Stimulated activated CD8-positive, alpha-beta memory T cell treated with anti-CD3 and anti-CD28 coated beads, Interleukin-4, amount 100 ng/mL, for 4 hours (primary cell): ENCODE results near the gene CFAP43.

Experiments
- DNase-seq, 2 donors: peaks; one replicate each; pipeline ENCODE4 v3.0.0-alpha.2; 2020; ENCODE audit warnings: low read depth in 2 of 2, low spot score in 1 of 2

CFAP43 gene, protein sequence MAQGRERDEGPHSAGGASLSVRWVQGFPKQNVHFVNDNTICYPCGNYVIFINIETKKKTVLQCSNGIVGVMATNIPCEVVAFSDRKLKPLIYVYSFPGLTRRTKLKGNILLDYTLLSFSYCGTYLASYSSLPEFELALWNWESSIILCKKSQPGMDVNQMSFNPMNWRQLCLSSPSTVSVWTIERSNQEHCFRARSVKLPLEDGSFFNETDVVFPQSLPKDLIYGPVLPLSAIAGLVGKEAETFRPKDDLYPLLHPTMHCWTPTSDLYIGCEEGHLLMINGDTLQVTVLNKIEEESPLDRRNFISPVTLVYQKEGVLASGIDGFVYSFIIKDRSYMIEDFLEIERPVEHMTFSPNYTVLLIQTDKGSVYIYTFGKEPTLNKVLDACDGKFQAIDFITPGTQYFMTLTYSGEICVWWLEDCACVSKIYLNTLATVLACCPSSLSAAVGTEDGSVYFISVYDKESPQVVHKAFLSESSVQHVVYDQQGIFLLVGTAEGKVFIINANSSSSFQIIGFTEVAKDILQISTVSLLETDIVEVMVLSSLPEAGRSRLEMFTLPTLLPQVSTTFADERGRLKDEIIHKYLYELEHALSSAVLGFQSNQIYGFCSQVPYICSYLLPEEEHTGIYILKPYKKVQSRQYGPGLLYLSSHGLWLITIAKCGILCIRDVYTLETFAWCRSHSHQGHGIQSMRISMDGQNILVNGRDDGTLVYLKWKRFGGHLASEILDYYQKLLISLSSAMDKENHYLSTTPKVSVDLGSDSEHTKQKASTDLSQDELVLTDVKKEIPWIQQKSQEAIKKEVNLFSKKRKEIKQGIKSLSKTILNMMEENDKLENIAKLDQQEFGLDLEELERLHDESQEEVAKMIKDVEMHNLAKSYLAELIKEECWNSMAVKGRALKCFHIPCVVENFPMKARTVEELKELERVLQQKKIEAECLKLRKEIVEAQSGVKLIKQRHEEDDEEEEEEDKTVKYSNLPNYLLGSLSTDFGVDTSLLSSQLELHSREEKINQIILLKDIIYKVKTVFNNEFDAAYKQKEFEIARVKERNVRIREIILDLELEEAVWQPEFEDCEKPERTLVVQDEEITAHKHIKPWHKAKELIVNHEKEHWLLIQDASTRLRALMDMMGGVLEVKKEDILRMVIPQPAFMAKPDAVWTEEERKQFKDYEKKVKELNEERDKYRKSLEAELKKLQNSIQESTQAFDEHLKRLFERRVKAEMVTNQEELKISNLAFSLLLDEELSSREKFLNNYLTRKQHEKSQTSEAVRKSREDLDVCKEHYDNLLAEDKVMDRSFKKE (N-terminal part only)

DNA sequence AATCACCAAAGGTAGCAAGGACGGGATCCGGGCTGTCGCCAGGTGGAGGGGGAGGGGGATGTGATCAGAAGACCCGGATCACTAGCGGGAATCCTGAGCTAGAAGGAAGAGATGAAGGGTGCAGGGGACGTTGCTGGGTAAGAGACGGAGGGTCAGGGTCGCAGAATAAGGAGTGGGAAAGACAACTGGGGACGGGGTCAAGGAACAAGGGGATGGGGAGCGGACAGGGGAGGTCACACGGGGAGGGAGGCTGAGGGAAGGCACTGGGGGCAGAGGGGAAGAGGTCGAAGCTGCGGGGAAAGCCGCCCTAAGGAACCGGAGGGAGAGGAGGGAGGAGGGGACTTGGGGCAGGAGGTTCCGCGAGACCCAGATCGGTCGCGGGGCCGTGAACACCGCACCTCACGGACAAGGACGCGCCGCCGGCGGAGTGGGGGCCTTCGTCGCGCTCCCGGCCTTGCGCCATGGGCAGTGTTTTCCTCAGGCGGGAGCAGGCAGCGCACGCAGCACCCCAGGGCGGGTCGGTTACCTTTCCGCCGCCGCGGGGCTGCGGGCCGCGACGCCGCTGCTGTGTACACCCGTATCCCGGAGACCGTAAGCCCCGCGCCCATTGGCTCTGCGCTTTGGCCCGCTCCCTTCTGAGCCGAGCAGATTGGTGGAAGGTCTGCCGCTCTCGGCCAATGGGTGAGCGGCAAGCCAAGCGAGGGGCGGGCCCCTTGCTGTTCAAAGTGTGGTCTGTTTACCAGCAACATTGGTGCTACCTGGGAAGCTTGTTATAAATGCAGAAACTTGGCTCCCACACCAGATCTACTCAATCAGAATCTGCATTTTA, at the start of gene CFAP43:
CFAP43 (minus strand) TSS at position 581 of the 829 bp plus-strand sequence; CDS start at position 463, 118 bp downstream.
- DNase-seq, result peak; percentile 98

DNA sequence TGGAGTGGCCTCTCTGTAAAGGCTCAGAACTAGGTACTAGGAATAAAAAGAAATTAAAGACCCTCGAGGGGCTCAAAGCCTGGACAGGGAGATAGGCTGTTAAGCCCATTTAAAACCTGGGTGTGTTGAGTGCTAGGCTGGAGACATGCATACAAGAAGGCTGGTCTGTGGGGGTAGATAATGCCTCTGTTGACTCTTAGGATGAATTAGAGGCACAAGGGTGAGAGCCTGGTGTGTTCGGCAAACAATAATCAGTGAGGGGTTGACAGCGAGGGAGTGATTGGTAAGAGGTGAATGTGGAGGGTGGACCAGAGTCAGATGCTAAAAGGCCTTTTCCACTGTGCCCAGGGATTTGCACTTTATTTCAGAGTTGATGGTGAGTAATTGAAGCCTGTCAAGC, 49.5 kb upstream of the CFAP43 start:
- DNase-seq, result no peak

DNA sequence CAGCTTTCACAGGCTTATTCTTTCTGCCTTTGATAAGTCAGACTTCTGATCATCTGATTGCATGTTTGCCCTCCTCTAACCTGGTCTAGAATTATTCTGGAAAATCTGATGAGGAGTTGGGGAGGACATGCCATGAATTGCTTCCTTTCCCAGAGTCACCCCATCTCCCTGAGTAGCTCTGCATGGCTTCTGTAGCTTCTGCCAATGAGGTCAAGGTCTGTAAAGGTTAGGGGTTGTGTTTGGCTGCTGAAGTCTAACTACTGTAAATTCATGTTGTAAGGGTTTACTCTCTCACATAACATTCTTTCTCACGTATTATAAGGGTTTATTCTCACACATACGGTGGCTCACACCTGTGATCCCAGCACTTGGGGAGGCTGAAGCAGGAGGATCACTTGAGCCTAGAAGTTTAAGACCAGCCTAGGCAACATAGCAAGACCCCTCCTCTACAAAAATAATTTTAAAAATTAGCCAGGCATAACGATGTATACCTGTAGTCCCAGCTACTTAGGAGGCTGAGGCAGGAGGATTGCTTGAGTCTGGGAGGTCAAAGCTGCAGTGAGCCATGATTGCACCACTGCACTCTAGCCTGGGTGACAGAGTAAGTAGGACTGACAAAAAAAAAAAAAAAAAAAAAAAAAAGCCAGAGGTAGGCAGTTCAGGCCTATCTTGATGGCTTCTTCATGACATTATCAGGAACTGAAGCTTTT, 47.5 kb upstream of the CFAP43 start:
- DNase-seq, result no peak

DNA sequence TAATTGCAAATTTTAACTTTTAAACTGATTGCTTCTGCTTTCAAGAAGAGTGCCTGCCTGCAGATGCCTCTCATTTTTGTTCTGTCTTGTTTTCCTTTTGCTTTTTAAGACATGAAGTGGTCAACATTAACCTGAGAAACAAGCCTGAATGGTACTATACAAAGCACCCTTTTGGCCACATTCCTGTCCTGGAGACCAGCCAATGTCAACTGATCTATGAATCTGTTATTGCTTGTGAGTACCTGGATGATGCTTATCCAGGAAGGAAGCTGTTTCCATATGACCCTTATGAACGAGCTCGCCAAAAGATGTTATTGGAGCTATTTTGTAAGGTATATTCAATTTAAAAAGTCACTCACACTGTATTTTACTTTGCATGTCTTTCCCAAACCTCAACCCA, 45.6 kb upstream of the CFAP43 start:
- DNase-seq, result no peak

DNA sequence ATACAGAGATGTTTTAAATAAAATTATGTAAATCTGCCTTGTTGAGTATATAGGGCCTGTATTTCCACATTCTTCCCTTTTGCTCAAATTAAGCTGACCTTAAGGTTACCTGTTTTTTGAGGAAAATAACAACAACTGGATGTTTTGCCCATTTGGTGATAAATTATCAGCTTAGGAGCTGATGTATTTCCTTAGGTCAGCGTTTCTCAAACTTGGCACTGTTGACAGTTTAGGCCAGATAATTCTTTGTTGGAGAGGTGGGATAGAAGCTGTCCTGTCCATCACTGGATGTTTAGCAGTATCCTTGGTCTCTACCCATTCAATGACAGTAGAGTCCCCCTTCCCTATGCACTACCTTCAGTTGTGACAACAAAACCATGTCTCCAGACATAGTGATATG, 44.0 kb upstream of the CFAP43 start:
- DNase-seq, result no peak

DNA sequence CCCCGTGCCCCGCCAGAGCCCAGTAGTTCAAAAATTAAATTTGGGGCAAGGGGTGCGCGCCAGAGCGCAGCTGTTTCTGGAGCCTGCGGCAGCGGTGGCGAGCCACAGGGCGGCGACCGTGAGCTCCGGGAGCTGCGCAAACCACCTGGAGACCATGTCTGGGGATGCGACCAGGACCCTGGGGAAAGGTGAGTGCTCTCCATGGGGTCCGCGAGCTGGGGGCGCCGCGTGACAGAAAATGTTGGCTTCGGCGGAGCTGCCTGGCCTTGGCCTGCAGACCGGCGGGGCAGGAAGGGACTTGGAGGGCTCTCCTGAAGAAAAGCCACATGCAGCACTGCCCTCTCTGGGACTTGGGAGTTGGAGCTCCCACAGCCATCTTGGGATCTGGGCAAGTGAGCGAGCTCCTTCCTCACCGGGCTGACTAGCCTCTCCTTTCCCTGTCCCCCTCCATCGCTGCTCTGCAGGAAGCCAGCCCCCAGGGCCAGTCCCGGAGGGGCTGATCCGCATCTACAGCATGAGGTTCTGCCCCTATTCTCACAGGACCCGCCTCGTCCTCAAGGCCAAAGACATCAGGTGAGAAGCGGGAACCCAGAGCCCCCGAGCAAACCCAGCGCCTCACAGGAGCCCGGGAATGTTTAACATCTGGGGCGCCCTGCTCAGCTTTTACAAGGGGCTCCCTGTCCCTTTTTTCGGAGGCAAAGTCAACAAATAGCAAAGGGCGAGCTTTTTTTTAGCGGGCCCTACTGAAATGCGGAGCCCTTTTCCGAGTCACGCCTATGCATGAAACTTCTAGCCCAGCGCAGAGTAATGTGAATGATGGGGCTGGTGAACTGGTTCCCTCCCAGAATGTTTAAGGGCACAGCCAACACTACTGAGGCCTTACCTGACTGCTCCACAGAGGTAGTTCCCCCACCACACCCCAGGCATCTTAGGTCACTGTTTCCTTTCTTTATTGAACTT, 42.9 kb upstream of the CFAP43 start:
- DNase-seq, result no peak

DNA sequence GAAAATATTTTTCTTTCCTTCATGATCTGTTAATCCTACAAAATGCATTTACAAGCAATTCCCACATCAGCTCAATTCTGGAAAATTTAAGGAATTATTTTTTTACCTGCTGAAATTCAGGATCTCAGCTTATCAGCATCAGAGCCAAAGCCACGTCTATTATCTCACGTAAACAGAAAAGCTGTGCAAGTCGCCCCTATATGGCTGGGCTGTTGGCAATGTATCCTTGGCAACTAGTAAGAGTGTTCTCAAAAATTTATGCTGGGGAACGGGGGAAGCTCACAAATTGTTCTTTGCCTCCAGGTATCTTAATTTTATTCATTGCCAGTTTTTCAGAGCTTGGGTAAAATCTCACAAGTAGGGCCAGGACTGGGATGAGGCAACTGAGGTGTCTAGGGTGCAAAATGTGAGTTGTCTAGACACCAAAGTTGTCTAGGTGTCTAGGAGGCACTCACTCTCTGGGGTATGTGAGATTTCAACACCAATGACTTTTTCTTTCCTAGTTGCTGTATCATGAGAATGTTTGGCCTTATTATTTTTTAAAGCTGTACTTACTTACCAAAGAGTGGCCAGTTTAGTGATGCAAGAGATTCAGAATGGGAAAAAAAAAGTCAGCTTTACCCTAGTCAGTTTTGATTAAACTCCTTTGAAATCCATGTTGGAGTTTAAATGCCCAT, 41.9 kb upstream of the CFAP43 start:
- DNase-seq, result no peak

GRCh38 chr10:104273286-104273685, 41.1 kb upstream of the CFAP43 start:
- DNase-seq, result no peak

GRCh38 chr10:104268713-104269645, 36.8 kb upstream of the CFAP43 start, which contains the start of gene GSTO2:
Gene GSTO2, plus strand, starts transcription at chr10:104269184. Its CDS starts 5,732 bp downstream, at chr10:104274916.
- DNase-seq, result peak; percentile 92 to 96

DNA sequence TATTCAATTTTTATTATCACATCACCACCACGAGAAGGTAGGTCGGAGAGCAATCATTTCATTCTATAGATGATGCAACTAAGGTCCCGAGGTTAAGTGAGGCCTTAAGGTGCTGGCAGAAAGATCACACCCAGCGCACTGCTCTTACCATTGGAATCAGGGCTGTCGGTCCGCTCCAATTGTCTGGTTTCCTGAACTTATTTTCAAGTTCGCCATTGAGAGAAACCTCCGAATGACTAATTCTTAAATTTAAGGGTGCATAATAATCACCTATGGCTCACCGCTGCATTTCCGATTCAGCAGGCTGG, 36.2 kb upstream of the CFAP43 start:
- DNase-seq, result no peak

- no peak for DNase-seq
These were observed 35.7 kb upstream of the CFAP43 start for GRCh38 chr10:104267721-104268404.

DNA sequence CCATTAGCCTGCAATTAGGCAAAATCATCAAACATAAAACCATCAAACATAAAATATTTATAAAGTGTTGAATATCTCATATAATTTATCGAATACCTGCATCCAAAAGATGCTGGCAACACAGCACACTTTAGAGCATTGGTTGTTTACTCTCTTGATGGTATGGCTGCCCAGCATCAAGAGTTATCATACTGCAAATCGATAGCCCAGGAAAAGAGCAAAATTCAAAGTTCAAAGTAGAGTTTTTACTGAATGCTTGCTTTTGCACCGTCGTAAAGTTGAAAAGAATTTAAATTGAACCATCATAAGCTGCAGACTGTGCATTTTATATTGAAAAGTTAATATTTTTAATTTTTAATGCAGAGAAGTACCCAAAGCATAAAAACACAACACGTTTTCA, 32.6 kb upstream of the CFAP43 start:
- DNase-seq, result no peak

DNA sequence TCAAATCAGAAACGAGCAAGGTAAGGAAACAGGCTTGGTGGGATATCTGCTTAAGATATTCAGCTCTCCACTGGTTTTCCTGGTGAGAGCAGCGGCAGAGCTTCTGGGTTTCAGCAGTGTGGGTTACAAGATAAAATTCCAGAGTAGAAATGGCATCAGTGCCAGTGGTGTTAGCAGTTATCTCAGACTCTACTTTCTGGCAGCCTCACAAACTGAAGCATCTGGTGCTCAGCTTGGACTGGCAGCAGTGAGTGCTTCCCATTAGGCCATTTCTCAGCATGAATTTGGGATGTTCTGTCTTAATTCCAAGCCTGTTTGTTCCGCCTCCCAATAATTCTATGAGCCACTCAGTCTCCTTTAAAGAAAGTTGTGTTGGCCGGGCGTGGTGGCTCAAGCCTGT, 29.9 kb upstream of the CFAP43 start:
- DNase-seq, result no peak

DNA sequence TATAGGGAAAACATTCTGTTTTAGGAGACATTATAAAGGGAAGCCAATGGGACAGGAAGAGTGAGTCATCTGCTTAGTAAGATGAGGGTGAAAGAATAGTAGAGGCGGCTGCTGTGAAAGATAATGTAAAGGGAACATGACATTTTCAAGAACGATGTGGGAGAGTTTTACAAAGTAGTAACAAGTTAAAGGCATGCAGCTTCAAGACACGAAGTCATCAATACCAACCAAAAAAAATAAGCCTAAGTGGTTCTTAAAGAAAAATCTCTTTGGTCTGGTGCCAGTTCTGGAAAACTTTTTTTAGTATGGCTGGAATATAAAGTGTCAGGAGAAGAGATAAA, 28.6 kb upstream of the CFAP43 start:
- DNase-seq, result no peak

- no peak for DNase-seq
These were observed 28.0 kb upstream of the CFAP43 start for GRCh38 chr10:104259999-104260774.

- no peak for DNase-seq
These were observed 27.3 kb upstream of the CFAP43 start for GRCh38 chr10:104259456-104259855.
